Brain microvascular endothelial cell (primary cell): ENCODE data around the gene INPP5B.
"Not testable (repeated sequence)": the region's sequence is repeated elsewhere in the genome, so short reads cannot be mapped to it uniquely, and the experiment has no call there.

ENCODE experiments used
- DNase-seq: peaks from one replicate; pipeline ENCODE4 v3.0.0-alpha.2; 2020
- H3K27ac ChIP-seq: fragments of 250-450 bp; sonication (Bioruptor Pico); 2 replicates; pipeline ENCODE4 v1.5.1; 2020; ENCODE audit warnings: mild to moderate bottlenecking, moderate library complexity
- H3K27me3 ChIP-seq: fragments of 250-450 bp; sonication (Bioruptor Pico); replicated peaks from 2 replicates; pipeline ENCODE4 v1.5.1; 2020; ENCODE audit warnings: mild to moderate bottlenecking
- H3K36me3 ChIP-seq: fragments of 250-450 bp; sonication (Bioruptor Pico); replicated peaks from 2 replicates; pipeline ENCODE4 v1.5.1; 2020; ENCODE audit warnings: mild to moderate bottlenecking
- H3K4me3 ChIP-seq: 2 replicates; pipeline ENCODE4 v1.5.1; 2011; ENCODE audit warnings: low read depth, mild to moderate bottlenecking, control low read depth, low read length, moderate library complexity
- in situ Hi-C: cut with HindIII; loops from 2 replicates; pipeline ENCODE4 v1.10.0; 2017; ENCODE audit warnings: low sequenced_read_pairs, low pct_ligation_motif_present
- TF ChIP-seq, protein P1 (sequence below): IDR thresholded peaks from 2 replicates; pipeline ENCODE4 v1.5.1; 2011; ENCODE audit warnings: low read depth, mild to moderate bottlenecking, moderate library complexity, low read length, control low read depth, inconsistent platforms; ENCODE audit errors: missing control alignments

Gene INPP5B

DNA sequence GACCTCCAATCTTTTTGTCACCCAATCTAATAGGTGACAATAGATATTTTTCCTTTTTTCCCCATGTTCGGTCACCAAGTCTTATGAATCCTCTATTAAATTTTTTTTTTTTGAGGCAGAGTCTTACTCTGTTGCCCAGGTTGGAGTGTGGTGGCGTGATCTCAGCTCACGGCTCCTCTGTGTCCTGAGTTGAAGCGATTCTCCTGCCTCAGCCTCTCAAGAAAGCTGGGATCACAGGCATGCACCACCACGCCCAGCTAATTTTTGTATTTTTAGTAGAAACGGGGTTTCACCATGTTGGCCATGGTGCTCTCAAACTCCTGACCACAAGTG is 45.0 kb downstream of the INPP5B start:
- H3K27me3 ChIP-seq: no peaks in the 10 kb centered on the region
- peaks cover 2% of the 10 kb centered on the region for H3K36me3 ChIP-seq
- H3K4me3 ChIP-seq: no peak overlapping the region
- TF ChIP-seq, protein P1, sequence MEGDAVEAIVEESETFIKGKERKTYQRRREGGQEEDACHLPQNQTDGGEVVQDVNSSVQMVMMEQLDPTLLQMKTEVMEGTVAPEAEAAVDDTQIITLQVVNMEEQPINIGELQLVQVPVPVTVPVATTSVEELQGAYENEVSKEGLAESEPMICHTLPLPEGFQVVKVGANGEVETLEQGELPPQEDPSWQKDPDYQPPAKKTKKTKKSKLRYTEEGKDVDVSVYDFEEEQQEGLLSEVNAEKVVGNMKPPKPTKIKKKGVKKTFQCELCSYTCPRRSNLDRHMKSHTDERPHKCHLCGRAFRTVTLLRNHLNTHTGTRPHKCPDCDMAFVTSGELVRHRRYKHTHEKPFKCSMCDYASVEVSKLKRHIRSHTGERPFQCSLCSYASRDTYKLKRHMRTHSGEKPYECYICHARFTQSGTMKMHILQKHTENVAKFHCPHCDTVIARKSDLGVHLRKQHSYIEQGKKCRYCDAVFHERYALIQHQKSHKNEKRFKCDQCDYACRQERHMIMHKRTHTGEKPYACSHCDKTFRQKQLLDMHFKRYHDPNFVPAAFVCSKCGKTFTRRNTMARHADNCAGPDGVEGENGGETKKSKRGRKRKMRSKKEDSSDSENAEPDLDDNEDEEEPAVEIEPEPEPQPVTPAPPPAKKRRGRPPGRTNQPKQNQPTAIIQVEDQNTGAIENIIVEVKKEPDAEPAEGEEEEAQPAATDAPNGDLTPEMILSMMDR: no peak
- H3K27ac ChIP-seq: no peak overlapping the region
- in situ Hi-C loops: no loop called here
- DNase-seq: no peak

DNA sequence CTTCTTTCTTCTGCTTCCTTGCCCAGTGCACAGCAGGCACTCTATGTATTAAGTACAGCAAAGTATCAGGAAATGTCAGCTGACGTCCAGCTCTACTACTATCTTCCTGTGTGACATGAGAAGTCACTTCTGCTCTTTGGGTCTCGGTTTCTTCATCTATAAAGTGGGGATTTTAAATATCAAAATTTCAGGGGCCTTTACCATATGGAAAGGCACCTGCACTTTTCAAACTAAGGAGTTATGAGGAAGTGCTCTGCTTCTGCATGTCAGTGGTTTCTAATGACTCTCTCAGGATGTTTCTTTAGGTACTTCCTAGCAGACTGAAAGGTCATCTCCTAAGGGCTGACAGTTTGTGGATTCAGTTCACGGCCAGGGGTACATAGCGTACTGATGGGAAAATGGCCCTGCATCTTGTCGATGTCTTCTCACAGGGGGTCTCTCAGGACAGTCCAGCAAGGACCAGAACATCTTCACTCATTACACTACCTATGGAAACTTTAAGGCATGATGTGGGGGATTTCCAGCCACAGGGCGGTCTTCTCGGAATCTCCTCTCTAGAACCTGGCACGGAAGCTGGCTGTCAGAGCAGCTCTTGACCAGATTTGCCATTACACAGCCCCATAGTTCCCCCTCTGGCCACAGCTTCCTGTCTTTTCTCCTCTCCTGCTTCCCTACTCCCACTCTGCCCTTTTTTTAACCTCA is 45.5 kb downstream of the INPP5B start:
- Histone ChIP-seq H3K27me3 (no peaks in the 10 kb centered on the region), H3K27ac (no peak overlapping the region), H3K36me3 (peaks cover 2% of the 10 kb centered on the region), H3K4me3 (no peak overlapping the region)
- in situ Hi-C loops: no loop called here
- no peak for DNase-seq
- TF ChIP-seq, protein P1: no peak

DNA sequence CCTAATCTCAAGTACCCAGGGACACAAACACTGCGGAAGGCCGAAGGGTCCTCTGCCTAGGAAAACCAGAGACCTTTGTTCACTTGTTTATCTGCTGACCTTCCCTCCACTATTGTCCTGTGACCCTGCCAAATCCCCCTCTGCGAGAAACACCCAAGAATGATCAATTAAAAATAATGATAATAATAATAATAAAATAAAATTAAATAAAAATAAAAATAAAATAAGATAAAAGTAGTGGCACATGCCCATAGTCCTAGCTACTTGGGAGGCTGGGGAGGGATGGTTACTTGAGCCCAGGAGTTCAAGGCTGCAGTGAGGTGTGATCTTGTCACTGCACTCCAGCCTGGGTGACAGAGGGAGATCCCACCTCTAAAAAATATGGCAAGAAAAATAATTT is 49.3 kb downstream of the INPP5B start:
- H3K27ac ChIP-seq, in situ Hi-C loops: not testable (repeated sequence)

DNA sequence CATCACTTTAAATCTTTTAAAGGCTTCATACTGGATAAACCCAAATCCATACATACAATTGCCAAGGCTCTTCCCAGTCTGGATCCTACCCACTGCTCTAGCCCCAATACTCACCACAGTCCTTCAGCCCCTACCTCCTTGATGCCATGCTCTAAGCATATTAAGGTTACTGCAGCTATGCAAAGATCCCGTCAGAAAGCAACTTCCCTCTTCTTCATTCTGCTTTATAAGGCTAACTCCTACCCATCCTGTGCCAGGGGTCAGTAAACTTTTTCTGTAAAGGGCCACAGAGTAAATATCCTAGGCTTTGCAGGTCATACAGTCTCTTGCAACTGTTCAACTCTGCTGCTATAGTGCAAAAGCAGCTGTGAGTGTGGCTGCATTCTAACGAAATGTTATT is 53.2 kb downstream of the INPP5B start:
- no peak for DNase-seq
- Histone ChIP-seq H3K36me3 (peaks cover 15% of the 10 kb centered on the region), H3K27ac (no peak overlapping the region), H3K27me3 (no peaks in the 10 kb centered on the region), H3K4me3 (no peak overlapping the region)
- TF ChIP-seq, protein P1: no peak
- in situ Hi-C loops: no loop called here

More for the DNA sequence above, 49.3 kb downstream of the INPP5B start:
- H3K36me3 ChIP-seq, H3K4me3 ChIP-seq, H3K27me3 ChIP-seq, DNase-seq: not testable (repeated sequence)

DNA sequence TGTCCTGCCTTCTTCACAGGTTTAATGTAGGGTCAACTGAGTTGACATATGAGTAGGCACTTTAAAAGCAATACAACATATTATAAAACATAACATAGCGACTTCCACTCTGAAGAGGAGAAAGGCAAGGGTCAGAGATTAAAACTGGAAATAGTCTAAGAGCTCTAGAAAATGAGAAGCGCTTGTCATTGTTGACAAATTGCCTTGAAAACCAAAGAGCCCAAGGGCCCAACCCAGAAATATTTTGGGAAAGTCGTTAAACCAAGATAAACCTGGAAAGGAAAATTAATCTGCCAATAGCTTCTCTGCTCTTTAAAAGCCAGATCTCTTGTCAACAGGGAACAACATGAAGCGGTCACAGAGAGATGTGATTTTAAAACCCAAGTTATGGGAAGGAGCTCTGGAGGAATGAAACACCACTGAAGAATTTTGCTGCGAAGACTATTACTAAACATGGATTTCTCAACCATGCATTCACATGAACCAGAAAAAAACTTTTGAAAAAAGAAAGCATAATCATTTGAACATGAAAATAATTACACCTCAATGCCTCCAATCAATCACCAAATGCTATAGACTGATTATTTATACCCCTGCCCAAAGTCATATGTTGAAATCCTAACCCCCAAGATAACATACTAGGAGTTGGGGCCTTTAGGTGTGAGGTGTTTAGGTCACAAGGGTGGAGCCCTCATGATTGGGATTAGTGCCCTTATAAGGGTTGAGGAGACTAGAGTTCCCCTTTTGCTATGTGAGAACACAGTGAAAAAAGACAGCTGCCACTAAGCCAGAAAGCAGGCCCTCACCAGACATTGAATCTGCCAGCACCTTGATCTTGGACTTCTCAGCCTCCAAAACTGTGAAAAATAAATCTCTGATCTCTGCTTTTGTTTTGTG is 54.5 kb downstream of the INPP5B start:
- no peak overlapping the region for H3K27ac ChIP-seq
- H3K27me3 ChIP-seq: no peaks in the 10 kb centered on the region
- in situ Hi-C loops: no loop called here
- peaks cover 24% of the 10 kb centered on the region for H3K36me3 ChIP-seq
- H3K4me3 ChIP-seq: no peak overlapping the region
- DNase-seq: peak; percentile 14
- TF ChIP-seq, protein P1: no peak

DNA sequence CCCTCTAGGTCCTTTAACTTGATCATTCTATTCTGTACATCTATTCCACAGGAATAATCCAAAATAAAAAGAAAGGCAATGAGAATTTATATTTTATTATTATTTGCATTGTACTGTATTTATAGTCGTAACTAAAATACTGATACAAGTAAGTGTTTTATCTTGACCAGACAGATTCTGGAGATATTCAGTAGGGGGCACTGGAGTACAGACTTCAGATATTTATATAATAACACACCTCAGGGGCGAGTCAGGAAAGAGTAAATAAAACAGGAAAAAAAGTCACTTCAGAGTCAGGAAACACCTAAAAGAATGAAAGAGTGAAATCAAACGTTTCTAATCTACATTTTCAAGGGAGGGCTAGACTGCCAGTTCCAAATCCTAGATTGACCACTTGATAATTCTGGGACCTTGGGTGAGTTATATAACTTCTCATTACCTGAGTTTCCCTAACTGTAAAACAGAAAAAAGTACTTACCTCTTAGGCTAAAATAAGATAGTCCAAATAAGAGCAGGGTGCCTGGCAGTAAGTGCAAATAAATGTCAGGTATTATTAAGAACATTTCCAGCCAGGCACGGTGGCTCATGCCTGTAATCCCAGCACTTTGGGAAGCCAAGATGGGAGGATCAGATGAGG is 56.4 kb downstream of the INPP5B start:
- peak; percentile 41 for DNase-seq
- in situ Hi-C loops: no loop called here
- H3K36me3 ChIP-seq: peaks cover 39% of the 10 kb centered on the region
- H3K27me3 ChIP-seq: no peaks in the 10 kb centered on the region
- TF ChIP-seq, protein P1: peak; percentile 31
- no peak overlapping the region for H3K4me3 ChIP-seq
- H3K27ac ChIP-seq: no peak overlapping the region
